Esophagus squamous epithelium (tissue), 5 donors: ENCODE data around the gene VWA8. TPM values are rescaled to one million over a fixed set of nuclear protein-coding genes. Genes with fewer than 3 reads are reported as not detected.
"Not testable (repeated sequence)": the region's sequence is repeated elsewhere in the genome, so short reads cannot be mapped to it uniquely, and the experiment has no call there.

Experiments used
- DNase-seq: peaks from one replicate; lab custom pipeline; 2025; lab: John Stamatoyannopoulos, UW
- H3K27ac ChIP-seq, 4 donors: fragments of 200-600 bp; sonication (generic); one replicate each; pipeline ENCODE4 v1.5.1; 2016 to 2019; ENCODE audit warnings: mild to moderate bottlenecking in 1 of 4
- H3K27me3 ChIP-seq, 4 donors: fragments of 200-600 bp; sonication (generic); 1 replicate in 3 of 4; 2 replicates in 1 of 4; pipeline versions ENCODE4 v1.5.1 to v1.6.0; 2017 to 2021; ENCODE audit warnings: antibody characterized with exemption in 1 of 4
- H3K36me3 ChIP-seq, 3 donors: fragments of 200-600 bp; sonication (generic); one replicate each; pipeline ENCODE4 v1.5.1; 2016 to 2019
- H3K4me1 ChIP-seq, 3 donors: fragments of 200-600 bp; sonication (generic); one replicate each; pipeline ENCODE4 v1.5.1; 2017 to 2019
- H3K4me3 ChIP-seq, 4 donors: fragments of 200-600 bp; sonication (generic); 1 replicate in 3 of 4; 2 replicates in 1 of 4; pipeline ENCODE4 v1.5.1; 2016 to 2019; ENCODE audit warnings: mild to moderate bottlenecking in 2 of 4, moderate library complexity in 1 of 4
- H3K9me3 ChIP-seq, 3 donors: fragments of 200-600 bp; sonication (generic); one replicate each; pipeline ENCODE4 v1.5.1; 2016 to 2019
- CTCF ChIP-seq, 6 experiments: fragments of 450-650 bp in 4 of 6; fragments of 200-600 bp in 2 of 6; sonication (generic) in 2 of 6; IDR thresholded peaks; one replicate each; pipeline ENCODE4 v1.5.1; 2016 to 2019; ENCODE audit warnings: antibody characterized with exemption in 6 of 6, mild to moderate bottlenecking in 4 of 6, moderate library complexity in 4 of 6
- POLR2A ChIP-seq, 4 donors: fragments of 450-650 bp; IDR thresholded peaks; one replicate each; pipeline ENCODE4 v1.6.1; 2017; ENCODE audit warnings: antibody characterized with exemption in 4 of 4, mild to moderate bottlenecking in 4 of 4, moderate library complexity in 3 of 4
- WGBS, 2 donors: methylation state at CpG; one replicate each; pipeline ENCODE4 v1.1.5; 2018; 5-methylcytosine and 5-hydroxymethylcytosine counted together
- intact Hi-C: fragments of 100-400 bp; cut with DNase I; formaldehyde crosslinking; loops from one replicate; pipeline ENCODE4 v1.15.0; 2022
- total RNA-seq, 4 donors: library from RNA; depleted of rRNA; stranded (reverse); fragments of >200 nt; gene quantifications; one replicate each; pipeline ENCODE4 v1.1.0, GENCODE V29; 2016
- donor health status: DM: yes; HTN: yes; CAD: no.

Gene VWA8
- total RNA-seq, 4 donors from 2014 or later = 10.5 to 23.7 (median 17.3) TPM

- DNase-seq = no peak
- no peak for TF ChIP-seq CTCF (IDR thresholded peaks at IDR 0.05)
- TF ChIP-seq POLR2A (IDR thresholded peaks at IDR 0.05) = no peak
- H3K4me1 ChIP-seq = no peaks in the 10 kb centered on the region
Observed at GRCh38 chr13:41897126-41897525, 63.8 kb downstream of the VWA8 start.

GRCh38 chr13:41895478-41895877 lies 65.4 kb downstream of the VWA8 start:
- no peak for DNase-seq
- Histone ChIP-seq H3K4me1 (no peaks in the 10 kb centered on the region), H3K9me3 (no peaks in the 10 kb centered on the region), H3K4me3 (no peak overlapping the region), H3K27ac (no peak overlapping the region), H3K36me3 (peaks cover 0 to 17% (median 0%) of the 10 kb centered on the region in 3 donors), H3K27me3 (no peaks in the 10 kb centered on the region)
- WGBS, 2 donors = 96 to 100% methylated on average over 1 of the region's 1 CpG
- intact Hi-C loops = no loop called here
- TF ChIP-seq POLR2A (IDR thresholded peaks at IDR 0.05) (no peak), CTCF (IDR thresholded peaks at IDR 0.05) (no peak)

More at GRCh38 chr13:41897126-41897525, 63.8 kb downstream of the VWA8 start:
- Histone ChIP-seq H3K27ac (no peak overlapping the region), H3K9me3 (no peaks in the 10 kb centered on the region), H3K4me3 (no peak overlapping the region), H3K36me3 (peaks cover 0 to 7% (median 0%) of the 10 kb centered on the region in 3 donors), H3K27me3 (no peaks in the 10 kb centered on the region)
- 94 to 95% methylated on average over 2 of the region's 2 CpGs for WGBS, 2 donors
- intact Hi-C loops = no loop called here

GRCh38 chr13:41891119-41891518 lies 69.8 kb downstream of the VWA8 start:
- no peaks in the 10 kb centered on the region for H3K9me3 ChIP-seq
- intact Hi-C loops = no loop called here
- 90 to 97% methylated on average over 4 of the region's 4 CpGs for WGBS, 2 donors
- TF ChIP-seq POLR2A (IDR thresholded peaks at IDR 0.05) (no peak), CTCF (IDR thresholded peaks at IDR 0.05) (no peak)
- H3K27ac ChIP-seq = no peak overlapping the region
- H3K4me1 ChIP-seq = no peaks in the 10 kb centered on the region
- H3K4me3 ChIP-seq = no peak overlapping the region
- no peaks in the 10 kb centered on the region for H3K27me3 ChIP-seq
- peaks cover 0 to 17% (median 0%) of the 10 kb centered on the region in 3 donors for H3K36me3 ChIP-seq
- no peak for DNase-seq

- no peaks in the 10 kb centered on the region for H3K9me3 ChIP-seq
- H3K4me1 ChIP-seq = no peaks in the 10 kb centered on the region
- intact Hi-C loops = no loop called here
- no peak overlapping the region for H3K4me3 ChIP-seq
- H3K27me3 ChIP-seq = no peaks in the 10 kb centered on the region
- DNase-seq = no peak
- TF ChIP-seq CTCF (IDR thresholded peaks at IDR 0.05) (no peak), POLR2A (IDR thresholded peaks at IDR 0.05) (no peak)
- H3K27ac ChIP-seq = no peak overlapping the region
- peaks cover 0 to 42% (median 0%) of the 10 kb centered on the region in 3 donors for H3K36me3 ChIP-seq
Observed at GRCh38 chr13:41883147-41883546, 77.8 kb downstream of the VWA8 start.

- H3K4me1 ChIP-seq, H3K9me3 ChIP-seq, H3K27ac ChIP-seq, H3K4me3 ChIP-seq, H3K27me3 ChIP-seq, DNase-seq, intact Hi-C loops: not testable (repeated sequence)
- H3K36me3 ChIP-seq = peaks cover 0 to 46% (median 0%) of the 10 kb centered on the region in 3 donors
- WGBS, 2 donors = no CpG with 5 or more reads among the region's 32 CpGs
Observed at GRCh38 chr13:41881890-41882289, 79.0 kb downstream of the VWA8 start.

GRCh38 chr13:41880966-41881365 lies 79.9 kb downstream of the VWA8 start:
- Histone ChIP-seq H3K36me3 (peaks cover 0 to 52% (median 0%) of the 10 kb centered on the region in 3 donors), H3K27ac (no peak overlapping the region), H3K27me3 (no peaks in the 10 kb centered on the region), H3K4me3 (no peak overlapping the region), H3K9me3 (no peaks in the 10 kb centered on the region), H3K4me1 (no peaks in the 10 kb centered on the region)
- intact Hi-C loops = no loop called here
- WGBS, 2 donors = 100% methylated on average over 1 of the region's 1 CpG
- TF ChIP-seq CTCF (IDR thresholded peaks at IDR 0.05) (no peak), POLR2A (IDR thresholded peaks at IDR 0.05) (no peak)
- no peak for DNase-seq
